NCI-H774 (cell line): ENCODE measurements around the gene AGAP1.

Source experiments
- DNase-seq: peaks from one replicate; lab custom pipeline; 2025; lab: John Stamatoyannopoulos, UW

The AGAP1 gene

GRCh38 chr2:236161531-236161930 is 667.7 kb downstream of the AGAP1 start:
- DNase-seq = no peak

DNA sequence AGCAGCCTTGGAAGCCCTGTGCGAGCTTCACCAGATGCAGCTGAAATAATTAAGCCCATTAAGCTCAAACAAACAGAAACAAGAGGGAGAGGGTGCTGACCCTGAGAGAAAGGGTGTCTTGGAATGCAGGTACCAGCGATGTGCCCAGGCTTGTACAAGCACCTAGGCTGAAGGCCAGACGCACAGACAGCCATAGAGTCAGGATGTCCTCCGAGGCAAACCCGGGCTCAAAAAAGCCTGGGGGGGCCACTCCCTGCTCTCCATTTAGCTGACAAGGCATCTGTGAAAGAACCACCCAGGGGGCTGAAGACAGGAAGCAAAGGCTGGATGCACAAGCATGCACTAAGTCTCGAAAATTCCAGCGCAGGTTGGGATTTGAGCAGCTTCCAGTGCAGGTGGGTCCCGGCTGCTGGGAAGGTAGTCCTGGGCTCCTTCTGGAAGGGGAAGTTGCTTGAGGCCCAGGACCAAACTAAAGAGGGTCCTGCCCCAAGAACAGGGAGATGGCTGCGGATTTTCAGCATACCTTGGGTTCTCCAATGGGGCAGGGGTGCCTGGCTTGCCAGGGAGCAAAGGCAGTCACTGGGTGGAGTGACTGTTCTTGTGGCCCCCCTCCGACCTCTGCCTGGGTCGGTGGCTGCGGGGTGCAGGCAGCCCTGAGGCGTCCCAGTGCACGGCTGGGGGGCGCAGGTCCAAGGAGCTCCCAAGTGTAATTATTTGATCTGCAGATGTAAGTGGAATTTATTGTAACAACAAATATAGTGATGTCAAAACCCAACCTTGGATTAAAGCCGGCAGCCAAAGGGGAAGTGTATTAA is 668.4 kb downstream of the AGAP1 start:
- DNase-seq = no peak

- no peak for DNase-seq
Measured at GRCh38 chr2:236162882-236163470, 669.1 kb downstream of the AGAP1 start.

- DNase-seq = no peak
Measured at GRCh38 chr2:236163471-236164200, 669.8 kb downstream of the AGAP1 start.

- no peak for DNase-seq
Measured at GRCh38 chr2:236164201-236164924, 670.5 kb downstream of the AGAP1 start.

GRCh38 chr2:236164925-236165841 is 671.3 kb downstream of the AGAP1 start:
- DNase-seq = no peak

DNA sequence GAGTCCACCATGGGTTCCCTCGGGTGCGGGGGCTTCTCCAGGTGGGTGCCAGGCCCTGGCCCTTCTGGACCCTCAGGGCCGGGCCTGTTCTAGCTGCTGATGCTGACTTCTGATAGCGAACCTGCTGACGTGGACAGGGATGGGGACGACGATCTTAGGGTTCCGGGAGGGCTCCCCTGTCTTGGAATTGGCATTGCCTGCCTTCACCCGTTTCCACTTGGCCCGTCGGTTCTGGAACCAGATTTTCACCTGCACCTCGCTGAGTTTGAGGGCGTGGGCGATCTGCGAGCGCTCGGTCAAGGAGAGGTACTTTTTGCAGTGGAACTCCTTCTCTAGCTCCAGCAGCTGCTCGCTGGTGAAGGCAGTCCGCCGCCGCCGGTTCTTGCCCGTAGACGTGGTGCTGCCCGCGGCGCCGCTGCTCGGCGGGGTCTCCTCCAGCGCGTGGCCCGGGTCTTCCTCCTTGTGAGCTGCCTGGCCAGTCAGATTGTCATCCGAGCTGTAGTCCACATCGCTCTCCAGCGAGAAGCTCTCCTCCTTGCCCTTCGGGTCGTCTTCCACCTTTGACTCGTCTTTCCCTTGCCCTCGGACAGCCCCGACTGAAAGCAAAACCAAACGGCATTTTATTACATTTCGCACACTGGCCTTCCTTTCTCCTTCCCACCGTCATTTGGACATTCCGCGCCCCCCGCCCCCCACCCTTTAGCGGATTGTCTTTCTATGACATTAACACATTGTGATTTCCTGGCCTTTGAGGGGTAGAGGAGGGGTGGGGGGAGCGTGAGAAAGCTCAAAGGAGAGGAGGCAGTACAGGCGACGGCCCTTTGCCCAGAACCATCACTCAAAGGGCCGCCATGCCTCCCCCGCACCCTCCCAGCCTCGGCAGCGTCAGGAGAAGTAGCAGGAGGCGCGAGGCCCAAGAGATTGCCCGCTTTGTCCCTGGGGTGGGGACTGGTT is 672.3 kb downstream of the AGAP1 start:
- no peak for DNase-seq

GRCh38 chr2:236166796-236167296 is 673.0 kb downstream of the AGAP1 start:
- DNase-seq = no peak

GRCh38 chr2:236167297-236168109 is 673.7 kb downstream of the AGAP1 start:
- no peak for DNase-seq

- DNase-seq = peak; percentile 63
Measured at GRCh38 chr2:236168110-236169080, 674.6 kb downstream of the AGAP1 start, which contains the start of gene GBX2. TSS of gene GBX2 (minus strand) at chr2:236168386. CDS start at chr2:236167971, 415 bp downstream.

DNA sequence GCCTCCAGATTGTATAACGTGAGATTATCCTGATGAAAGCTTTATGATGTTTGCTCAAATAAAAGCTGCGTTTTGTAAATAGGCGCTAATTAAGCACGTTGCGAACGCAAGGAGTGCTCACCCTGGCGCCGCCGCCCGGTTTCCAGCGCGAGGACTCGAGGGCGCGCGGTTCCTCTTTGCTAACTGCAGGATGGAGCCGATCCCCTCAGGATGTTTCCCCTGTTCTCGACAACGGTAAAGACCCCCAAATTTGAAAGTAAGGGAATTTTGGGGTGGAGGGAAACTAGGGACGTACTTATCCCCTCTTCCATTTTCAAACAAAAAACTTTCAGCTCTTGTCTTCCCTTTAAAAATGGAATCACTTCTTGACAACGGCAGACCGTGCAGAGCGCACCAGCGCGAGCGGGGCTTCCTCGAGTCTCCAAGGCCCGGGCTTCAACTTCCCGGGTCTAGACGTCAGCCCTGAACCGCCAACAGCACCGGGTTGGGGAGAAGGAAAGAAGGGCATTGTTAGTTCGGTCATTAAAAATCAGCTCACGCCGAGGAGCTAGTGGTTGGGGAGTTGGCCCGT is 675.4 kb downstream of the AGAP1 start:
- no peak for DNase-seq

GRCh38 chr2:236169741-236170589 is 676.1 kb downstream of the AGAP1 start:
- DNase-seq = no peak

- no peak for DNase-seq
Measured at GRCh38 chr2:236170590-236171165, 676.8 kb downstream of the AGAP1 start.

DNA sequence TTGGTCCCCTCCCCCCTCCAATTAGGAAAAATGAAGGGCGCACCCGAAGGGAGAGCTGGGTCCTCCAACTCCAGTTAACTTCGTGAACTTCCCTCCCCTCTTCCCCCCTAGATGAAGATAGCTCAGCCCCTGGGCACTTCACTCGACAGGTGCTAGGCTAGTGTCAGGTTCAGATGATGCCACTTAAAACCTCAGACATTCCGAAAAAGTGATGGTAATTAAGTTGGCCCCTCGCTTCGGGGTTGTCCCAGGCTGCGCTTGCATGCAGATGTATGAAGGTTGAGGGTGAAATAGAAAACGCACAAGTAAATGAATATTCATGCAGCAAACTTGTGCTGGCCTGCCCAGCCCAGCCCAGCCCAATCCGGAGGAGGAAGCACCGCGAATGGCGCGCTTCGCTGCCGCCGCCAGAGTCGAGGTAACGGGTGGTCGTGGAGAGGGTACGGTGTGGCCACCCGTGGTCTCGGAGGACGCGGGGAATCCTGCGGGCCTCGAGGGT is 677.4 kb downstream of the AGAP1 start:
- DNase-seq = no peak

DNA sequence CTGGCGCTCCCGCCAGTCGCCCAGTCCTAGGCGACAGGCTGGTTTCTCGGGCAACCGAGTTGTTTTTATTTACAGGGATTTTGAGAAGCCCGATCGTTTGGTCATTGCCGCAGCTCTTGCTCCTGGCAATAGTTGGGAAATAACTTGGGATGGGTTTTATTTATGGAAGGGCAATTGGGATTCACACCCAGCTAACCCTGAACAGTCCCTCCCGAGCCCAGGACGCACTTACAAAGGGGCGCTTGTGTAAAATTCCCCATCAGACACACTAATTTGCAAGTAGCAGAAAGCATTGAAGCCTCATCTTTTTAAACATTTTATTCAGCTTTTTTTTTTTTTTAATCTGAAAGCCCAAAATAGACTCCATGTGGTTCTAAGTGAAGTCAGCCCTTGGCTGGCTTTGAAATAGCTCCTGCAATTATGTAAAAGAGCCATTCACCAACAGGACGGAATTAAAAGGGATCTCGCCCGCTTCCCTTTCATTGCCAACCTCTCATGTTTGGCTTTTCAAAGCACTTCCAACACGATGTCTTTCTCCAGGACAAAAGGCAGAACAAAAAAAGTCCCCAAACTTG is 677.9 kb downstream of the AGAP1 start:
- no peak for DNase-seq
